Measurements from ENCODE around the gene SUN3.

SUN3 gene

DNA sequence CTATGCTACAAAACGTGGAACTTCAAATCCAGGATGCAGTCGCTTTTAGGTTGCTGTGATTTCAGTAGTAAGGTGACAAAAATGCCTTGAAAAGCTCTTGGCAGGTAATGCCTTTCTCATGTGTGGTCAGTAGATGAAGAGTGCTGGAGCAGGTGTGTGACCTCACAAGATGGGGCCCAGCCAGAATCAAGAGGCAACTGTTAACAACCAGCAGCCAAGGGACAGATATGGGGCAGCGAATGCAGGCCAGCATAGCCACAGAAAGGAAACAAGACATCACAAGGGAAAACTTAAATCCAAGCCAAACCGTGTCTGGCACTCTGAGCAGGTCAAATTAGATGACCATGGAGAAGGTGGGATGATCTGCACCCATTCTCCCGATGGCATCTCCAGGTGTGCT is 61.8 kb downstream of the SUN3 start:
- Histone ChIP-seq H3K9me3 (ENCODE audit: control insufficient read depth, low read length) (no peaks in the 10 kb centered on the region), H3K27ac (no peak overlapping the region), H3K9ac (no peak overlapping the region), H3K4me2 (ENCODE audit: low read length) (no peak overlapping the region), H3K4me1 (no peaks in the 10 kb centered on the region), H3K79me2 (no peaks in the 10 kb centered on the region), H3K4me3 (ENCODE audit: low read depth, low read length) (no peak overlapping the region), H3K36me3 (ENCODE audit: control insufficient read depth, insufficient read depth, low read length) (no peaks in the 10 kb centered on the region), H3K27me3 (ENCODE audit: control insufficient read depth, insufficient read depth, low read length) (no peaks in the 10 kb centered on the region), H2AFZ (no peak overlapping the region)
- TF ChIP-seq, protein P1, sequence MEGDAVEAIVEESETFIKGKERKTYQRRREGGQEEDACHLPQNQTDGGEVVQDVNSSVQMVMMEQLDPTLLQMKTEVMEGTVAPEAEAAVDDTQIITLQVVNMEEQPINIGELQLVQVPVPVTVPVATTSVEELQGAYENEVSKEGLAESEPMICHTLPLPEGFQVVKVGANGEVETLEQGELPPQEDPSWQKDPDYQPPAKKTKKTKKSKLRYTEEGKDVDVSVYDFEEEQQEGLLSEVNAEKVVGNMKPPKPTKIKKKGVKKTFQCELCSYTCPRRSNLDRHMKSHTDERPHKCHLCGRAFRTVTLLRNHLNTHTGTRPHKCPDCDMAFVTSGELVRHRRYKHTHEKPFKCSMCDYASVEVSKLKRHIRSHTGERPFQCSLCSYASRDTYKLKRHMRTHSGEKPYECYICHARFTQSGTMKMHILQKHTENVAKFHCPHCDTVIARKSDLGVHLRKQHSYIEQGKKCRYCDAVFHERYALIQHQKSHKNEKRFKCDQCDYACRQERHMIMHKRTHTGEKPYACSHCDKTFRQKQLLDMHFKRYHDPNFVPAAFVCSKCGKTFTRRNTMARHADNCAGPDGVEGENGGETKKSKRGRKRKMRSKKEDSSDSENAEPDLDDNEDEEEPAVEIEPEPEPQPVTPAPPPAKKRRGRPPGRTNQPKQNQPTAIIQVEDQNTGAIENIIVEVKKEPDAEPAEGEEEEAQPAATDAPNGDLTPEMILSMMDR (IDR thresholded peaks at IDR 0.05): no peak

DNA sequence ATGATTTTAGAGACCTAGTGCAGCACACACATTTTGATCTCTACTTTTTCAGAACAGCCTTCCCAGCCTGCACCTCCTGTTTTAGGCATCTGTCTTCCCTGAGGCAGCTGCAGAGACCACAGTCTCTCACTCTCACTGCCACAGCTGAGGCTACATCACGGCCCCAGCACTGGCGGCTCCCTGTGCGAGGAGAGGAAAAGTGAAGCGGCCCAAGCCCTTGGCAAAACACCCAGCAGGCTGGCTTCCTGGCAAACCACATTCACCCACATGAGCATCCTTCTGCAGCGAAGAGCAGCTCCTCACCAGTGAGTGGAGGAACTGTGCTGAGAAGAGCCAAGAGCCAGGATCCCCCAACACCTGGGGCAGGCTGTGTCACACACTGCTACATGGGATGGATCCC is 63.5 kb downstream of the SUN3 start:
- Histone ChIP-seq H3K27me3 (ENCODE audit: control insufficient read depth, insufficient read depth, low read length) (no peaks in the 10 kb centered on the region), H3K4me1 (no peaks in the 10 kb centered on the region), H2AFZ (no peak overlapping the region), H3K27ac (no peak overlapping the region), H3K4me2 (ENCODE audit: low read length) (no peak overlapping the region), H3K36me3 (ENCODE audit: control insufficient read depth, insufficient read depth, low read length) (no peaks in the 10 kb centered on the region), H3K4me3 (ENCODE audit: low read depth, low read length) (no peak overlapping the region), H3K9ac (no peak overlapping the region), H3K9me3 (ENCODE audit: control insufficient read depth, low read length) (no peaks in the 10 kb centered on the region), H3K79me2 (no peaks in the 10 kb centered on the region)
- TF ChIP-seq, protein P1 (IDR thresholded peaks at IDR 0.05): no peak

DNA sequence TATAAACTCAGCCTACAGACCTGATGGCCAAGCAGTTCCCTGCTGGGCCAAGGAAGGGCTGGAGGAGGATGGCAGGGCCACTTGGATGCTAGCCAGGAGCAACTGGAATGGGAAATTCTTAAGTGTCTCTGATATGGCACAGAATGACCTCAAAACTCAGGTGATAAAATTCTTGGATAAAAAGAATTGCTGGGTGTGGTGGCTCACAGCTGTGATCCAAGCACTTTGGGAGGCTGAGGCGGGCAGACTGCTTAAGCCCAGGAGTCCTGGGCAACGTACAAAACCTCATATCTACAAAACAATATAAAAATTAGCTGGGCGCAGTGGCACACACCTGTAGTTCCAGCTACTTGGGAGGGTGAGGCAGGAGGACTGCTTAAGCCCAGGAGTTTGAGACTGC is 66.6 kb downstream of the SUN3 start:
- H3K36me3 ChIP-seq (ENCODE audit: control insufficient read depth, insufficient read depth, low read length): no peaks in the 10 kb centered on the region
- no peaks in the 10 kb centered on the region for H3K79me2 ChIP-seq
- TF ChIP-seq, protein P1 (IDR thresholded peaks at IDR 0.05): no peak

DNA sequence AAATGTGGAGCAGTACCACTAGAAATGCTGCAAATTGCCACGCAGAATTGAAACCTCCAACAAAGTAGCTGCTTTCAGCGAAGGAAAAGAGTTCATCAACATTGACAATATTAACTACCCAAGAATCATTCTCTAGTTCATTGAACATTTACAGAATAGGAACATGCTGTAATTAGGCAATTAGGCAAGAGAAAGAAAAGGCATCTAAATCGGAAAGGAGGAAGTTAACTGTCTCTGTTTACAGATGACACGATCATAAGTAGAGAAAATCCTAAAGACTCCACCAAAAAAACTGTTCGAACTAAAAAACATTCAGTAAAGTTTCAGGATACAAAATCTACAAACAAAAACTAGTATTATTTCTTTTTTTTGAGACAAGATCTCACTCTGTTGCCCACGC is 71.8 kb downstream of the SUN3 start:
- Histone ChIP-seq H3K4me2 (ENCODE audit: low read length) (no peak overlapping the region), H3K4me1 (no peaks in the 10 kb centered on the region), H3K9ac (no peak overlapping the region), H3K27ac (no peak overlapping the region), H3K9me3 (ENCODE audit: control insufficient read depth, low read length) (no peaks in the 10 kb centered on the region), H3K27me3 (ENCODE audit: control insufficient read depth, insufficient read depth, low read length) (no peaks in the 10 kb centered on the region), H2AFZ (no peak overlapping the region), H3K79me2 (no peaks in the 10 kb centered on the region), H3K4me3 (ENCODE audit: low read depth, low read length) (no peak overlapping the region), H3K36me3 (ENCODE audit: control insufficient read depth, insufficient read depth, low read length) (no peaks in the 10 kb centered on the region)
- TF ChIP-seq, protein P1 (IDR thresholded peaks at IDR 0.05): no peak

More for the DNA sequence above, 66.6 kb downstream of the SUN3 start:
- H3K4me3 ChIP-seq (ENCODE audit: low read depth, low read length): no peak overlapping the region
- no peaks in the 10 kb centered on the region for H3K27me3 ChIP-seq (ENCODE audit: control insufficient read depth, insufficient read depth, low read length)
- H2AFZ ChIP-seq: no peak overlapping the region
- H3K27ac ChIP-seq: no peak overlapping the region
- H3K9me3 ChIP-seq (ENCODE audit: control insufficient read depth, low read length): no peaks in the 10 kb centered on the region
- H3K4me1 ChIP-seq: no peaks in the 10 kb centered on the region
- H3K4me2 ChIP-seq (ENCODE audit: low read length): no peak overlapping the region
- no peak overlapping the region for H3K9ac ChIP-seq

DNA sequence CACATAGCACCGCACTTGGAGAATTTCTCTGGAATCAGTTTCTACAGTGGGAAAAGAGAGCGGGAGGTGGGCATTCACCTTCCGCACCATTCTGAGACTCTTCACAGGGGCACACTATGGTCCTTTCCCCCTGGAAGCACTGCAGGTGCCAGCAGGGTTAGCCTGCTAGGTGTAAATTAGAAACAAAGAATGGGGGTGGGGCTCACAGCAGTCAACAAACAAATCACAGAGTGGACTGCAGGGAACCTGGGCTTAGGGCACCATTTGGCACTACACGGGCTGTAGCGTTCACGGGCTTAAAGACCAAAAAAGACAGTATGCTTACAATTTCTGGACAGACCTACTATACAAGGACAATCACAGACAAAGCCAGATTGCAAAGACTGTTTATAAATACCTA is 72.7 kb downstream of the SUN3 start:
- H3K4me2 ChIP-seq (ENCODE audit: low read length): no peak overlapping the region
- no peaks in the 10 kb centered on the region for H3K36me3 ChIP-seq (ENCODE audit: control insufficient read depth, insufficient read depth, low read length)
- TF ChIP-seq, protein P1 (IDR thresholded peaks at IDR 0.05): no peak
- no peak overlapping the region for H3K4me3 ChIP-seq (ENCODE audit: low read depth, low read length)
- peaks cover 9% of the 10 kb centered on the region for H3K4me1 ChIP-seq
- no peaks in the 10 kb centered on the region for H3K9me3 ChIP-seq (ENCODE audit: control insufficient read depth, low read length)
- no peak overlapping the region for H3K27ac ChIP-seq
- no peak overlapping the region for H3K9ac ChIP-seq
- H3K79me2 ChIP-seq: no peaks in the 10 kb centered on the region
- H3K27me3 ChIP-seq (ENCODE audit: control insufficient read depth, insufficient read depth, low read length): no peaks in the 10 kb centered on the region
- no peak overlapping the region for H2AFZ ChIP-seq
